ENCODE measurements around the gene TTC12. TPM values are rescaled to one million over a fixed set of nuclear protein-coding genes. Genes with fewer than 3 reads are reported as not detected.

TTC12 gene
- polyA plus RNA-seq, 1 donor from 2014 or later, result 4.2 TPM

DNA sequence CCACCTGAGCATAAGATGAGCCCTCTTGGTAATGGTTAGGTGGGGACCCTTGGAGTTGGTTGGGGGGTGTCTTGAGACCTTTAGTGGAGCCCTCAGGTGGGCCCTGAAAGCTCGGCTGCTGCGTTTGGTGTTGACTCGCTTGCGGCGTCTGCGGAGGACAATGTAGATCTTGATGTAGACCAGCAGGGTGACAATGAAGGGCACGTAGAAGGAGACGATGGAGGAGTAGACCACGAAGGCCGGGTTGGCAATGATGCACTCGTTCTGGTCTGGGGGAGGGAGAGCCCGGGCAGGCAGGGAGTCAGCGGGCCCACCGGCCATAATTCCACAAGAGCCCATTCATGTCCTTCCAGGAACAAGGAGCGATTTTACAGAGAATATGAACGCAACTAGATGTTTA lies 101.0 kb downstream of the TTC12 start:
- Histone ChIP-seq H3K9ac (ENCODE audit: low read length) (no peak overlapping the region), H3F3A (ENCODE audit: insufficient read depth, low read length, poor library complexity, severe bottlenecking) (no peaks in the 10 kb centered on the region), H3K9me3 (ENCODE audit: low read length) (no peaks in the 10 kb centered on the region), H3K27me3 (ENCODE audit: insufficient read depth, low read depth, low read length) (no peaks in the 10 kb centered on the region), H4K20me1 (ENCODE audit: insufficient read depth) (no peaks in the 10 kb centered on the region), H3K9me2 (ENCODE audit: insufficient read depth, low read length) (no peaks in the 10 kb centered on the region), H3K4me3 (ENCODE audit: low read length) (no peak overlapping the region), H3K27ac (ENCODE audit: low read length) (no peak overlapping the region), H3K4me2 (ENCODE audit: low read length) (no peak overlapping the region), H3K79me2 (replicated peaks; ENCODE audit: insufficient read depth, low read length) (no peaks in the 10 kb centered on the region), H2AFZ (ENCODE audit: low read depth, low read length) (no peak overlapping the region), H3K36me3 (ENCODE audit: insufficient read depth, low read length) (no peaks in the 10 kb centered on the region)
- TF ChIP-seq SMC3 (conservative IDR thresholded peaks at IDR 0.05; ENCODE audit: poor library complexity) (no peak), TAF1 (IDR thresholded peaks at IDR 0.05; ENCODE audit: low read depth) (no peak), POLR2AphosphoS5 (IDR thresholded peaks at IDR 0.05) (no peak), EP300 (conservative IDR thresholded peaks at IDR 0.05; ENCODE audit: poor library complexity, severe bottlenecking) (no peak), RAD21 (conservative IDR thresholded peaks at IDR 0.05) (no peak), EZH2 (IDR thresholded peaks at IDR 0.05; ENCODE audit: borderline replicate concordance, insufficient read depth, low read length, poor library complexity, severe bottlenecking) (no peak), MXI1 (conservative IDR thresholded peaks at IDR 0.05; ENCODE audit: poor library complexity, severe bottlenecking) (no peak)
- TF ChIP-seq, protein P1, sequence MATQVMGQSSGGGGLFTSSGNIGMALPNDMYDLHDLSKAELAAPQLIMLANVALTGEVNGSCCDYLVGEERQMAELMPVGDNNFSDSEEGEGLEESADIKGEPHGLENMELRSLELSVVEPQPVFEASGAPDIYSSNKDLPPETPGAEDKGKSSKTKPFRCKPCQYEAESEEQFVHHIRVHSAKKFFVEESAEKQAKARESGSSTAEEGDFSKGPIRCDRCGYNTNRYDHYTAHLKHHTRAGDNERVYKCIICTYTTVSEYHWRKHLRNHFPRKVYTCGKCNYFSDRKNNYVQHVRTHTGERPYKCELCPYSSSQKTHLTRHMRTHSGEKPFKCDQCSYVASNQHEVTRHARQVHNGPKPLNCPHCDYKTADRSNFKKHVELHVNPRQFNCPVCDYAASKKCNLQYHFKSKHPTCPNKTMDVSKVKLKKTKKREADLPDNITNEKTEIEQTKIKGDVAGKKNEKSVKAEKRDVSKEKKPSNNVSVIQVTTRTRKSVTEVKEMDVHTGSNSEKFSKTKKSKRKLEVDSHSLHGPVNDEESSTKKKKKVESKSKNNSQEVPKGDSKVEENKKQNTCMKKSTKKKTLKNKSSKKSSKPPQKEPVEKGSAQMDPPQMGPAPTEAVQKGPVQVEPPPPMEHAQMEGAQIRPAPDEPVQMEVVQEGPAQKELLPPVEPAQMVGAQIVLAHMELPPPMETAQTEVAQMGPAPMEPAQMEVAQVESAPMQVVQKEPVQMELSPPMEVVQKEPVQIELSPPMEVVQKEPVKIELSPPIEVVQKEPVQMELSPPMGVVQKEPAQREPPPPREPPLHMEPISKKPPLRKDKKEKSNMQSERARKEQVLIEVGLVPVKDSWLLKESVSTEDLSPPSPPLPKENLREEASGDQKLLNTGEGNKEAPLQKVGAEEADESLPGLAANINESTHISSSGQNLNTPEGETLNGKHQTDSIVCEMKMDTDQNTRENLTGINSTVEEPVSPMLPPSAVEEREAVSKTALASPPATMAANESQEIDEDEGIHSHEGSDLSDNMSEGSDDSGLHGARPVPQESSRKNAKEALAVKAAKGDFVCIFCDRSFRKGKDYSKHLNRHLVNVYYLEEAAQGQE (IDR thresholded peaks at IDR 0.05; ENCODE audit: borderline replicate concordance), result no peak
- TF ChIP-seq, protein P2, sequence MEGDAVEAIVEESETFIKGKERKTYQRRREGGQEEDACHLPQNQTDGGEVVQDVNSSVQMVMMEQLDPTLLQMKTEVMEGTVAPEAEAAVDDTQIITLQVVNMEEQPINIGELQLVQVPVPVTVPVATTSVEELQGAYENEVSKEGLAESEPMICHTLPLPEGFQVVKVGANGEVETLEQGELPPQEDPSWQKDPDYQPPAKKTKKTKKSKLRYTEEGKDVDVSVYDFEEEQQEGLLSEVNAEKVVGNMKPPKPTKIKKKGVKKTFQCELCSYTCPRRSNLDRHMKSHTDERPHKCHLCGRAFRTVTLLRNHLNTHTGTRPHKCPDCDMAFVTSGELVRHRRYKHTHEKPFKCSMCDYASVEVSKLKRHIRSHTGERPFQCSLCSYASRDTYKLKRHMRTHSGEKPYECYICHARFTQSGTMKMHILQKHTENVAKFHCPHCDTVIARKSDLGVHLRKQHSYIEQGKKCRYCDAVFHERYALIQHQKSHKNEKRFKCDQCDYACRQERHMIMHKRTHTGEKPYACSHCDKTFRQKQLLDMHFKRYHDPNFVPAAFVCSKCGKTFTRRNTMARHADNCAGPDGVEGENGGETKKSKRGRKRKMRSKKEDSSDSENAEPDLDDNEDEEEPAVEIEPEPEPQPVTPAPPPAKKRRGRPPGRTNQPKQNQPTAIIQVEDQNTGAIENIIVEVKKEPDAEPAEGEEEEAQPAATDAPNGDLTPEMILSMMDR (IDR thresholded peaks at IDR 0.05; ENCODE audit: poor library complexity, severe bottlenecking), result no peak

Other genes starting within 250 kb of the TTC12 start
- gene ANKK1, start 73.2 kb downstream of the TTC12 start, polyA plus RNA-seq, result not detected in 2 replicates
- 0.24 and 1.5 TPM in 2 replicates for gene DRD2, start 160.8 kb downstream of the TTC12 start, polyA plus RNA-seq